Activated T-helper 1 cell treated with anti-CD3 and anti-CD28 coated beads, Interleukin-12 subunit alpha, Interleukin-12 subunit beta, Interleukin-2, Interleukin-4 antibody, amounts not matched to agents 30 ng/mL and 10 ng/mL and 1 ng/mL, durations not matched to agents 14 hours and 24 hours and 36 hours (primary cell): ENCODE results near the gene TLR2. TPM values are rescaled to one million over a fixed set of nuclear protein-coding genes. Genes with fewer than 3 reads are reported as not detected.

Source experiments
- DNase-seq: peaks from one replicate; pipeline ENCODE4 v3.0.0; 2021; ENCODE audit warnings: low spot score
- H3K27ac Mint-ChIP-seq: one replicate; pipeline ENCODE4 v1.8.0; 2021; ENCODE audit warnings: mild to moderate bottlenecking, mixed read lengths
- H3K27me3 Mint-ChIP-seq: one replicate; pipeline ENCODE4 v1.8.0; 2022; ENCODE audit warnings: mild to moderate bottlenecking, moderate library complexity, mixed read lengths; ENCODE audit not compliant: insufficient read depth
- H3K36me3 Mint-ChIP-seq: one replicate; pipeline ENCODE4 v1.8.0; 2021; ENCODE audit warnings: low read depth, mixed read lengths
- H3K4me1 Mint-ChIP-seq: one replicate; pipeline ENCODE4 v1.8.0; 2021; ENCODE audit warnings: low read depth, mixed read lengths
- H3K4me3 Mint-ChIP-seq: one replicate; pipeline ENCODE4 v1.8.0; 2021; ENCODE audit warnings: mild to moderate bottlenecking, moderate library complexity, mixed read lengths
- H3K9me3 Mint-ChIP-seq: one replicate; pipeline ENCODE4 v1.8.0; 2021; ENCODE audit warnings: mixed read lengths
- intact Hi-C: fragments of 100-400 bp; cut with micrococcal nuclease; formaldehyde crosslinking; loops from one replicate; pipeline ENCODE4 v1.15.1; 2024
- total RNA-seq: library from RNA; stranded (reverse); gene quantifications from 2 replicates; pipeline ENCODE4 v1.2.3, GENCODE V29; 2022

Gene TLR2
- total RNA-seq, 1 donor from 2014 or later = 1.0 TPM

GRCh38 chr4:153750197-153750817 is 66.2 kb downstream of the TLR2 start:
- H3K27me3 Mint-ChIP-seq = peaks cover 31% of the 10 kb centered on the region
- H3K4me1 Mint-ChIP-seq = no peaks in the 10 kb centered on the region

GRCh38 chr4:153755186-153755585 is 71.1 kb downstream of the TLR2 start:
- Mint-ChIP-seq H3K4me1 (no peaks in the 10 kb centered on the region), H3K27me3 (peaks cover 44% of the 10 kb centered on the region), H3K36me3 (peaks cover 2% of the 10 kb centered on the region), H3K9me3 (no peaks in the 10 kb centered on the region), H3K4me3 (no peak overlapping the region), H3K27ac (no peak overlapping the region)
- DNase-seq = no peak
- intact Hi-C loops = no loop called here

More at GRCh38 chr4:153750197-153750817, 66.2 kb downstream of the TLR2 start:
- DNase-seq = peak; percentile 52
- Mint-ChIP-seq H3K4me3 (no peak overlapping the region), H3K36me3 (no peaks in the 10 kb centered on the region), H3K27ac (no peak overlapping the region), H3K9me3 (no peaks in the 10 kb centered on the region)
- intact Hi-C loops = loop anchor here (1.0 to 2.0 kb wide), 7 partner anchors 106 to 667 kb away; no protein-coding TSS in a partner anchor

Other genes starting within 250 kb of the TLR2 start
- 39.5 and 42.2 TPM in 2 replicates for gene TMEM131L, start 217.9 kb upstream of the TLR2 start, total RNA-seq
- gene RNF175, start 75.7 kb downstream of the TLR2 start, total RNA-seq = not detected in 2 replicates
- gene SFRP2, start 104.8 kb downstream of the TLR2 start, total RNA-seq = not detected in 2 replicates